GM20431 (cell line): ENCODE results near the gene CPSF4.
"Not testable (repeated sequence)": the region's sequence is repeated elsewhere in the genome, so short reads cannot be mapped to it uniquely, and the experiment has no call there.

Source experiments
- in situ Hi-C: fragments of 300-500 bp; cut with MseI, MboI; formaldehyde crosslinking; loops from one replicate; pipeline ENCODE4 v1.15.0; 2020; ENCODE audit warnings: low sequenced_read_pairs; ENCODE audit not compliant: unreplicated experiment

Gene CPSF4

DNA sequence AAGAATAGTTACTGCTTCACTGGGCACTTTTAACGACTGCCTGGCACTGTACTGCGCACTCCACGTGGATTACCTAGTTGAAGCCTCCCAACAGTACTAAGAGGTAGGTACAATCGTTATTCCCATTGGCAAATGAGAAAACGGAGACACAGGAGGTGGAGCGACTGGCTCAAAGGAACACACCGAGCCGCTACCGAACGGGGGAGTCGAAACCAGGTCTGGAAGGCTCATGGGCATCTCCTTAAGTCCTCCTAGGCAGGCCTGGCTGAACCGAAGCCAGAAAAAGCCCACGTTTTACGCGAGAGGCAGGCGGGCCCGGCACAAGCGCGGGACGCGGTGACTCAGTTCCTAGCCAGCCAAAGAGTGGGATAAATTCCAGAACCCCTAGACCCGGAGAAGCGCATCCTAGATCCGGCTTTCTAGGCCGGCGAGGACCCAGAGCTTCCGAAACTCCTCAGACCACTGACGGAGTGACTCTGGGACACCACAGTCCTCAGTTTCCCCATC lies 30.8 kb upstream of the CPSF4 start:
- in situ Hi-C loops, result no loop called here

DNA sequence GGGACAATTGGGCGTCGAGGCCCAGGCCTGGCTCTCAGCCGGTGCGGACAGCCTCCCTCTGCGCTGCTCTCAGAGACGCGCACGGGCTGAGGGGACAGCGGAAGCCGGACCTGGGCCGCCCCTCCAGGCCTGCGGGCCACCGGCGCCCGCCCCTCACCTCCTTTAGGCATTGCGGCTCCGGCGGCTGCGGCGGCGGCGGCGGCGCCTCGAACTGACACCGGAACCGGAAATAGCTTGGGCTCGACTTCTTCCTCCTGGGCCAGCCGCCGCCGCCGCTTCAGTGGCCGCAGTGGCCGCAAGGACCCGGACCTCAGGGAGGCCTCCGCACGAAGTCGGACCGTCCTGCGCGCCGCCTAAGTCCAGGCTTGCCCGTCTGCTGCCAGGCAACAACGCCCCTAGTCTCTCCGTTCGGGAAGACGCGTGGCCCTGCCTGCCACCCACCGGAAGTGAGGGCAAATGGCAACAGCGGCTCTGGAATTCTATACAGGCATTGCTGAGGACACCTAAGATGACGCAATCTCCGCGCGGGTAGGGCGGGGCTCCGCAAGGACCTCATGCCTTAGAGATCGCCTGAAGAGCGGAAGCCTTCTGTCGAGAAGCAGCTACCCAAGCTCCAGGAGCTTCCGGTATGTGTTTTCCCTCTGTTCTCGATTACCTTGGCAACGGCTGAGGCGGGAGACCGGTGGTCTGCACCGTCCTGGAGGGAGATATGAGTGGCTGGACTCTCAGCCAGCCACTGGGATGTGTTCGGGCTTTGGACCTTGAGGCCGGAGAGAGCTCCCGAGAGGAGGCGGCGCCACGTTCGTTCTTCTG lies 30.2 kb upstream of the CPSF4 start, which contains the start of the genes BUD31 and PDAP1:
TSS of gene BUD31 (plus strand) at position 591 of the 813 bp plus-strand sequence. CDS start 2,124 bp downstream, outside the sequence.
TSS of gene PDAP1 (minus strand) at position 219 of the 813 bp plus-strand sequence. CDS start at position 170, 49 bp downstream.
- in situ Hi-C loops, result no loop called here

DNA sequence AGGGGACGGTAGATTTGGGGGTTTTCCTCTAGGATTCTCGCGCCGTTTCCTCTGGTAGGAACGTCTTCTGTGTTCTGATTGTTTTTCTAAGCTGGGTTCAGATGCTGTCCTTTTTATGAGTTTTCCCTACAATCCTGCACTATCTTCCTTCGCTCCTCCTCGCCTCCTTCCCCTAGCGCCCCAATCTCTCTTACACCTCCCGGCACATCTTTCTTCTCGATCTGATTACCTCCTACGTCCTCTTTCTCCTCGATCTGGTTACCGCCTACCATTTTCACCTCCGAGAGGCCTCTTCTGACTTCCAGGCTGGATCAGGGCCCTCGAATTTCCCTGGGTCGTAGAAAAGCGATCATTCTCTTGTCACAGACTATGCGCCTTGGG lies 29.6 kb upstream of the CPSF4 start:
- in situ Hi-C loops, result no loop called here

DNA sequence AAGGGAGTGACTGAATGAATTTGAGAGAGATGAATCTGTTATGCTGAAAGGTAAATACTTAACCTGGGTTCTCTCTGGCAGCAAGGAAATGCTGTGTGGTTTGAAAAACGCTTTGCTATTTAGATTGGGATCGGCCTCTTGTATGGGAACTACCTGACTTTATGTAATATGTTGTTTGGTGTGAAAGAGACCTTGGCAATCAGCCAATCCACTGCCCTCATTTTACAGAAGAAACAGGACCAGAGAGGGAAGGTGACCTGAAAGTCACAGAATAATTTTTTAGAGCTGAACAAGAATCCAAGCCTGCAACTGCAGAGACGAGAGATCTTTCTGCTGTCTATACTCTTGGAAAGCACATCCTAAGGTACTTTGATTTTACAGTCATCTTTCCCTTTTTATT lies 28.9 kb upstream of the CPSF4 start:
- in situ Hi-C loops, result no loop called here

DNA sequence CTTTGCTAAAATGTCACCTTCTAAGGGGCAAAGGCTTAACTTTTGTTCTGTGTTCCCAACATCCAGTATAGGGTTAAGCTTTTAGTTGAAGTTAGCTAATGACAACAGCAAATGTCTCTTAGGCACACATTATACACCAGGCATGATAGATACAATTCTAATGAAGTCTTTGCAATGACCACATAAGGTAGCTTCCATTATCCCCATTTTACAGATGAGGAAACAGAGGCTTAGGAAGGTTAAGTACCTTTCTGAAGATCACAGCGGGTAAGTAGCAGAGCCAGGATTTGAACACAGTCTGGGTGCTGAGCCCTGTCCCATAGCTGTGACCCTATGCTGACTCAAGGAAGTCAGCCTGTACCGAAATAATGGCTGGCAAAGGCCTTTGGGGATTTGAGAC lies 28.1 kb upstream of the CPSF4 start:
- in situ Hi-C loops, result no loop called here

DNA sequence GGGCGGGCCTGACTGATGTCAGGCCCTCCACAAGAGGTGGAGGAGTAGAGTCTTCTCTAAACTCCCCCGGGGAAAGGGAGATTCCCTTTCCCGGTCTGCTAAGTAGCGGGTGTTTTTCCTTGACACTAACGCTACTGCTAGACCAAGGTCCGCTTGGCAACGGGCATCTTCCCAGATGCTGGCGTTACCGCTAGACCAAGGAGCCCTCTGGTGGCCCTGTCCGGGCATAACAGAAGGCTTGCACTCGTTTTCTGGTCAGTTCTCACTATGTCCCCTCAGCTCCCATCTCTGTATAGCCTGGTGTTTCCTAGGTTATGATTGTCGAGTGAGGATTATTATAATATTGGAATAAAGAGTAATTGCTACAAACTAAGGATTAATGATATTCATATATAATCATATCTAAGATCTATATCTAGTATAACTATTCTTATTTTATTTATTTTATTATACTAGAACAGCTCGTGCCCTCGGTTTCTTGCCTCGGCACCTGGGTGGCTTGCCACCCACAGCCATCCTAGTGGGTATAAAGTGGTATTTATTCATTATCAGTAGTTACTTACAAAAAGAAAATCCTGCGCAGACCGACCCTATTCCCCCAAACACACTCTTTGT lies 23.1 kb upstream of the CPSF4 start:
- in situ Hi-C loops, result not testable (repeated sequence)

DNA sequence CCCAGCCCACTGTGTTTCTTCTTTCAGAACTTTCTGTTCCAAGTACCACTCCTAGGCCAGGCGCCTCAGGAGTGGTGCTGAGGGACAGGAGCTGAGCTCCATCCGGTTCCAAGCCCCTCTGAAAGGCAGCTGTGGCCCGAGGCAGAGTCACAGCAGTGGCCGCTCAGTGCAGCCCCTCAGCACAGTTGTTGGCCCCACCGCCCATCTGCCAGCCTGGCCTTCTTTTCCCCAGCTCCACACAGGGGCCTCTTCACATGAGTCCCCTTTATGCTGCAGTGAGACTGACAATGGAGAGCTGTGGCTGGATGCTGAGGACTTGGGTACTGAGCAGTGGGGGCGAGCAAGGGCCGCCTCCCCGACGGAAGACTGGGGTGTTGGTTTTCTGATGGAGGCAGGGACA lies 20.5 kb upstream of the CPSF4 start:
- in situ Hi-C loops, result no loop called here

DNA sequence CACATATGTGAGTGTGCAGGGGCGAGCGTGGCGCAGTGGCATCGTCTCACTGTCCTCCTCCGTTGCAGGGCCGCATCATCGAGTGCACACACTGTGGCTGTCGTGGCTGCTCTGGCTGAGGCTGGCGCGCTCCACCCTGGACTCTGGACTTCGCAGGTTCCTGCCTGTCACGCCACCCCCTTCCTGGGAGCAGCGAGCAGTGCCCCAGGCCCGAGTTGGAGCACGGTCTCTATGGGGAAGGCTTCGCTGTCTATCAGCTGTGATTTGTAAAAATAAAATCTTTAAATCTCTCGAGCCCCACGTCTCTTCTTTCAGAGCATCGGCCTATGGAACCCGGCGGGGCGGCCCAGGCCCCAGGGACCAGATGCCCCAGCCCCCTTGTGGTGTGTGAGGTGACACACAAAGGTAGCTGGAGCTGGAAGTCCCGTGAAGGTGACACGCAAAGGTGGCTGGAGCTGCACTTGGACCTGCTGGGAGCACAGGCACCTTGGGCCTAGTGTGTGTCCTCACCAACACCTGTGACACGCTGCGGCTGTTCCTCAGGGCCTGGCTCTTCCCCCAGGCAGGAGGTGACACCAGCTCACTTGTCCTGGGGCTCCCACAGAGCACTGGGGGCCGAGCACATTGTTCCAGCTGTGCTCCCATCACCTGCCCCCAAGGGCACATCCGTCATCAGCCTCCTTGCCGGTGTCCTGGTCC lies 19.3 kb upstream of the CPSF4 start:
- in situ Hi-C loops, result no loop called here

DNA sequence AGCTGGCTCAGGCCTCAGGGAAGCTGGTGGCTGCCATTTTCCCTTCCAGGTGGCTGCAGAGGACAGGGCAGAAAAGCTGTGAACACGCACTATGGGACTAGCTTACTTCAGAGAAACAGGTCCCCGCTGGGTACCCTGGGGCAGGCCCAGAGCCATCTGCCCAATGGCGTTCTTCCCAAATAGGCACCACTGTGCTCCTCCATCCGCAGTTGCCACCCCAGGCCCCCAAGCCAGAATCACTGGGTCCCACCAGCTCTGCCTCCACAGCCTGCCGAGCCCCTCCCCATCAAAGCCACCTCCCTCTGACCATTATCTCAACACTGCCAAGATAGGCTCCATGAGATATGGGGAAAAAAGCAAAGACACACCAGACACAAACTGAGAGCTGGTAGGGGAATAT lies 18.5 kb upstream of the CPSF4 start:
- in situ Hi-C loops, result no loop called here

DNA sequence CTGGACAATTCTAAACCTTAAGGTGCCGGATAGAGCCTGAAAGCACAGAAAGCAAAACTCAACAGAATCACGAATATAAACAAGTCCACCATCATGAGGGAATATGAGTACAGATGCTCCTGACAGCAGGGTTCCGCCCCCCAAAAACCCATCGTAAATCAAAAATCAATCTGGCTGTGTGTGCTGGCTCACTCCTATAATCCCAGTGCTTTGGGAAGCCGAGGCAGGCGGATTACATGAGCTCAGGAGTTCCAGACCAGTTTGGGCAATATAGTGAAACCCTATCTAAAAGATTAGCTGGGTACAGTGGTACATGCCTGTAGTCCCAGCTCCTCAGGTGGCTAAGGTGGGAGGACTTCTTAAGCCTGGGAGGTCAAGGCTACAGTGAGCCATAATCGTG lies 17.8 kb upstream of the CPSF4 start:
- in situ Hi-C loops, result no loop called here

DNA sequence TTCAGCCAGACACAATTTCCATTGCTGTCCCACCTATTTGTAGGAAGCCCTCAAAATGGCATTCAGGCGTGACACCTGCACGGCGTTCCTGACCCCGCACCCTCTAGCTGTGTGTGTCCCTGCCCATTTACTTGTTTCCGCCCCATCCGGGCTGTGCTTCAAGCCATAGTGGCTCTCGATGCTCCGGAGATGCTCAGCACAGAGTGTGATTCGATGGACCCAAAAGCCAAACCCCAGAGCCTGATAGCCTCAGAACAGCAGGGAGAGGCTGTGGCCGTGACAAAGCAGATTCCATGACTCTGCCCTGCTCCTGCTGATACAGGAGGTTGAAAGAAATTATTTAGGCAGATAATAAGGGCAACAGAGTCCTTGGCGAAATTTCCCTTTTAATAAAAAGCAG lies 16.6 kb upstream of the CPSF4 start:
- in situ Hi-C loops, result no loop called here

DNA sequence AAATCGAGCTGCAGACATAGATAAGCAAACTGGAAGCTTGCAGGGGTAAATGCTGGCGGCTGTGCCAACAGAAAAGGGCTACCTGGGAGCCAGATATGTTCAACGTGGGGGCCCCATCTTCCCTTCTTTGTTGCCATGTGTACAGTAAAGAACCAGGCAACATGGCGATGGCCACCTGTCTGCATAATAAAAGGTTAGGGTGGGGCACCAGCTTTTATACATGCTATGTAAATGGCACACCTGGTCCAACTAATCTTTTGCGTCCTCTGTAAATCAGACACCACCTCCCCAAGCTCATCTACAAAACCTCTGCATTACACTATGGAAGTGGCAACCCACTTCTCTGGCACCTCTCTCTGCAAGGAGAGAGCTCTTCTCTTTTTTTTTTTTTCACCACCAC lies 16.1 kb upstream of the CPSF4 start:
- in situ Hi-C loops, result no loop called here

DNA sequence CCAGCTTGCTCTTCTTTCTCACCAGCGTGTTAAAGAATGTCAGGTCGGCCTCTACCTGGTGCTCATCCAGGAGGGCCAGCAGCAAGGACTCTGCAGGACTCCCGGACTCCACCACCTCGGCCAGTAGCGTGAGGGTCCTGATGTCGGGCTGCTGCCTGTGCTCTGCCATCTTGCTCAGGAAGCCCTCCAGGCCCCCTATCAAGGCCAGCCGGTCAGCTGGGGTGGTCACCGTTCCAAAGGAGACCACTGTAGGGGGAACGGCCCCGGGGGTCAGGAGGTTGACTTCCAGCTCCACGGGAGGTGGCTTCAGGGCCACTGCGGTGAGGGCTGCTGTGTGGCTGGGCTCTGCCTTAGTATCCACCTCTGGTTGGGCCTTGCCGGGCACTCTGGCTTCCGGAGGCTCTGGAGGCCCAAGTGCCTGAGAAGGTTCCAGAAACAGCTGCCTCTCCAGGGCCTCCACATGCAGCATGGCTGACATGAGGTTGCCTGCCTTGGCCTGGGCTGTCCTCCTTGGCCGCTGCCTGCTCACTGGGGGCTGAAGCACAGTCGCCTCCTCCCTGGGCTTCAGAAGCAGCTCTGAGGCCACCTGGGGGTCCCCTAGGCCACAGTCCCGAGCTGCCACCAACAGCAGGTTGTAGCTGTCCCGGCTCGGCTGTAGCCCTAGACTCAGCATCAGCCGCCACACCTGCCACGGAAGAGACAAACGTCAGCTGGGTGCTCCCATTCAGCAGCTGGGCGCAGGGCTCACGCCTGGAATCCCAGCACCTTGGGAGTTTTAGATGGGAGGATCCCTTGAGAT lies 13.6 kb upstream of the CPSF4 start:
- in situ Hi-C loops, result no loop called here

DNA sequence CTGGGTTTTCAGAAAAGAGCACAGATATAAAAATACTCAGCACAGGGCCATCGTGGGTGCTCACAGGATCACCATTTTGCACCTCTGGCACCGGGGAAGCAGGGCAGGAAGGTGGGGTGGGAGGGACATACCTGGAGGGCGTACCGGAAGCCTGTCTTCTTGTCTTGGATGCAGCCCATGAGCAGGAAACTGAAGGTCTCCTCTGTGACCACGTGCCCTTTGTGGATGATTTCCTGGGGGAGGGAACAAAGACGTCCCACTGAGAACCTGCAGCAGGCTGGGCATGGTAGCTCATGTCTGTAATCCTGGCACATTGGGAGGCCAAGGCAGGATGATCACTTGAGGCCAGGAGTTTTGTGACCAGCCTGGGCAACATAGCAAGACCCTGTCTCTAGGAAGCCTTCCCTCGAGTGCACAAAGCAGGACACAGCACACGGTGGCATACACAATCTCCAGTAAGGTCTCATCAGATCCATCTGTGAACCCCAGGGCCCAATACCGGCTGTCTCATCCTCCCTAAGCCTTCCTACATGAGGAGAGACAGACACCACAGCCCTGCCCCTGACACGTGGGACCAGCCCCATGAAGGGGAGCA lies 9.7 kb upstream of the CPSF4 start:
- in situ Hi-C loops, result no loop called here

DNA sequence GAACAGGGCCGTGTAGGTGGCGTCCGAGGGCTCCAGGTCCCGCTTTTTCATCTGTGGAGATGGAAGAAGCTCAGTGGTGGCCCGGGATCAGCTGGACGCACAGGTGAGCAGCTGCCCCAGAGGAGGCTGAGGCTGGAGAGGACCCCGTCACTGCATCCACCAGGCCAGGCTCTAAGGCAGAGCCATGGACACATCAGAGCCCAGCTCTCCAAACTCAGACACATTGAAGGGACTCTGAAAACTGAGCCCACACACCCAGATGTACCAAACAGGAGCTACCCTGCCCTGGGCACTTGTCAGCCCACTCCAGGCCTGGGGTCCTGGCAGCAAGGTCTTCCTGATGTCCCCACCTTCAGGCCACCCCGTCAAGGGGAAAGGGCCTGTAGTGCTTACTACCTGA lies 9.0 kb upstream of the CPSF4 start:
- in situ Hi-C loops, result no loop called here

DNA sequence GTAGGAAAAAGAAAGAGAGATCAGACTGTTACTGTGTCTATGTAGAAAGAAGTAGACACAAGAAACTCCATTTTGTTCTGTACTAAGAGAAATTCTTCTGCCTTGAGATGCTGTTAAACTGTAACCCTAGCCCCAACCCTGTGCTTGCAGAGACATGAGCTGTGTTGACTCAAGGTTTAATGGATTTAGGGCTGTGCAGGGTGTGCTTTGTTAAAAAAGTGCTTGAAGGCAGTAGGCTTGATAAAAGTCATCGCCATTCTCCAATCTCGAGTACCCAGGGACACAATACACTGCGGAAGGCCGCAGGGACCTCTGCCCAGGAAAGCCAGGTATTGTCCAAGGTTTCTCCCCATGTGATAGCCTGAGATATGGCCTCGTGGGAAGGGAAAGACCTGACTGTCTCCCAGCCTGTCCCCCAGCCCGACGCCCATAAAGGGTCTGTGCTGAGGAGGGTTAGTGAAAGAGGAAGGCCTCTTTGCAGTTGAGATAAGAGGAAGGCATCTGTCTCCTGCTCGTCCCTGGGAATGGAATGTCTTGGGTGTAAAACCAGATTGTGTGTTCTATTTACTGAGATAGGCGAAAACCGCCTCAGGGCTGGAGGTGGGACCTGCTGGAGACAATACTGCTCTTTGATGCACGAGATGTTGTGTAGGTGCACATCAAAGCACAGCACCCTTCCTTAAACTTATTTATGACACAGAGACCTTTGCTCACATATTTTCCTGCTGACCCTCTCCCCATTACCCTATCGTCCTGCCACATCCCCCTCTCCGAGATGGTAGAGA lies 6.8 kb upstream of the CPSF4 start:
- in situ Hi-C loops, result not testable (repeated sequence)

DNA sequence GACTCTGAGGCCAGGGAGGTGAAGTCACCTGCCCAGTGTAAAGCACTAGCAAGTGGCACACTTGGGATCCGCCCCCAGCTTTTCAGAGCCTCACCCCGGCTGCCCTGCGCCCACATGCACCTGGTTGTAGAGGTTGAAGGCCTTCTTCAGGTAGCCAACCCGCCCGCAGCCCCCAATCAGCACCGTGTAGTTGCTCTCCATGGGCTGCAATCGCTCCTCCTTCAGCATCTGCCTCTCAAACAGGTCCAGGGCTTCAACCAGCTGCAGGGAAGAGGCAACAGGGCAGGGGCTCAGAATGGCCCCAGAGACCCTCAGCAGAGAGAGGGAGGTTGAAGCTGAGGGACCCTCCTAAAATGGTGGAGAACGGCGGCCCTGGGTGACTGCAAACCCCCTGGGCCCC lies 5.6 kb upstream of the CPSF4 start:
- in situ Hi-C loops, result no loop called here

DNA sequence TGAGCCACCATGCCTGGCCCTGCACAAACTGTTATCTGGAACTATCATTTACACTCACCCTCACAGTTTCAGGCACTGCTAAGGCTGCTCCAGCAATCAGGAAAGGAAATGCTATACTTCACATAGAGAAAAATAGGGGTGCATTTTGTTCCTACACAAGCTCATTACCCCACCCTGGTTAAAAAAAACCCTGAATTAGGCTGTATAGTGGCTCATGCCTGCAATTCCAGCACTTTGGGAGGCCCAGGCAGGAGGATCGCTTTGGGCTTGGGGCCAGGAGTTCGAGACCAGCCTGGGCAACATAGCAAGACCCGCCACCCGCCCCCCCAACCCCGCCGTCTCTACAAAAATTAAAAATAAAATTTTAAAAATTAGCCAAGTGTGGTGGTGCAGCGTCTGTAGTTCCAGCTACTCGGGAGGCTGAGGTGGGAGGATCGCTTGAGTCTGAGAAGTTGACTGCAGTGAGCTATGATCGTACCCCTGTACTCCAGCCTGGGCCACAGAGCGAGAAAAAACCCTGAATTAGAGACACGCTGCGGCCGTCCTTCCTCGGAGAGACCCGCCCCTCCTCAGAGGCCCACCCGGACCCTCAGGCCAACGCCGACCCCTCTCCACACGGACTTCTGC lies 684 bp upstream of the CPSF4 start:
- in situ Hi-C loops, result no loop called here

DNA sequence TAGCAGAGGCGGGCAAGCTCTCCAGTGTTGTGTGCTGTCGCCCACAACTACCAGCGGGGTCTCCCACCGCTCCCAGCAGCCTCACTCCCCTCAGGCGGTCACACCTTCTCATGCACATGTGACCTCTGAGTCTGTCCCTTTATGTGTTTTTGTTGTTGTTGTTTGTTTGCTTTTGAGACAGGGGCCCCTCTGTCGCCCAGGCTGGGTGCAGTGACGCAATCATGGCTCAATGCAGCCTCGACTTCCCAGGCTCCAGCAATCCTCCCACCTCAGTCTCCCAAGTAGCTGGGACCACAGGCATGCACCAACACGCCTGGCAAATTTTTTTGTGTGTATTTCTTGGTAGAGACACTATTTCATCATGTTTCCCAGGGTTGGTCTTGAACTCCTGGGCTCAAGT lies 1.5 kb downstream of the CPSF4 start:
- in situ Hi-C loops, result no loop called here
